Stimulated activated CD8-positive, alpha-beta memory T cell treated with anti-CD3 and anti-CD28 coated beads, Interleukin-2, amount 100 ng/mL, for 48 hours (primary cell): ENCODE results near the gene MAFF.
"Not testable (repeated sequence)": the region's sequence is repeated elsewhere in the genome, so short reads cannot be mapped to it uniquely, and the experiment has no call there.

Experiments
- DNase-seq, 2 donors: peaks; one replicate each; pipeline ENCODE4 v3.0.0-alpha.2; 2020; ENCODE audit warnings: low read depth in 2 of 2

Gene MAFF

GRCh38 chr22:38177571-38177925 is 24.2 kb upstream of the MAFF start:
- DNase-seq: not testable (repeated sequence)

- no peak for DNase-seq
These were observed 23.7 kb upstream of the MAFF start for GRCh38 chr22:38177926-38178604.

GRCh38 chr22:38178605-38178937 is 23.2 kb upstream of the MAFF start:
- DNase-seq: not testable (repeated sequence)

GRCh38 chr22:38180841-38181452 is 20.8 kb upstream of the MAFF start:
- DNase-seq: no peak

GRCh38 chr22:38181453-38182200 is 20.2 kb upstream of the MAFF start, which contains the start of gene PLA2G6:
TSS of gene PLA2G6 (minus strand) at chr22:38181830. CDS start at chr22:38169426, 12,404 bp downstream.
- peak; percentile 97 to 98 for DNase-seq

GRCh38 chr22:38184788-38185187 is 17.0 kb upstream of the MAFF start:
- no peak for DNase-seq

- DNase-seq: no peak
These were observed 15.4 kb upstream of the MAFF start for GRCh38 chr22:38186429-38186828.

- no peak for DNase-seq
These were observed 14.2 kb upstream of the MAFF start for GRCh38 chr22:38187413-38188212.

- DNase-seq: no peak
These were observed 12.7 kb upstream of the MAFF start for GRCh38 chr22:38189104-38189503.

- no peak for DNase-seq
These were observed 11.2 kb upstream of the MAFF start for GRCh38 chr22:38190581-38190980.

- no peak for DNase-seq
These were observed 10.7 kb upstream of the MAFF start for GRCh38 chr22:38191055-38191454.

- DNase-seq: no peak
These were observed 9.9 kb upstream of the MAFF start for GRCh38 chr22:38191731-38192474.

- DNase-seq: no peak
These were observed 9.3 kb upstream of the MAFF start for GRCh38 chr22:38192475-38192863.

GRCh38 chr22:38193580-38193979 is 8.2 kb upstream of the MAFF start:
- no peak for DNase-seq

GRCh38 chr22:38196791-38197419 is 4.9 kb upstream of the MAFF start:
- no peak for DNase-seq

- DNase-seq: no peak
These were observed 1.8 kb upstream of the MAFF start for GRCh38 chr22:38199826-38200559.

- no peak for DNase-seq
These were observed 453 bp upstream of the MAFF start for GRCh38 chr22:38201371-38201710.

- DNase-seq: peak; percentile 35 to 38
These were observed 769 bp downstream of the MAFF start for GRCh38 chr22:38202437-38203089.

GRCh38 chr22:38203090-38203810 is 1.5 kb downstream of the MAFF start:
- no peak for DNase-seq
